Measurements from ENCODE around the gene DEPDC5. TPM values are rescaled to one million over a fixed set of nuclear protein-coding genes. Genes with fewer than 3 reads are reported as not detected.

The DEPDC5 gene
- total and polyA plus RNA-seq, 9 of the 15 experiments (the other 6 are each of a cell fraction or from before 2014, with no cell fraction given) = 2.3 to 12.3 (median 10.7) TPM

DNA sequence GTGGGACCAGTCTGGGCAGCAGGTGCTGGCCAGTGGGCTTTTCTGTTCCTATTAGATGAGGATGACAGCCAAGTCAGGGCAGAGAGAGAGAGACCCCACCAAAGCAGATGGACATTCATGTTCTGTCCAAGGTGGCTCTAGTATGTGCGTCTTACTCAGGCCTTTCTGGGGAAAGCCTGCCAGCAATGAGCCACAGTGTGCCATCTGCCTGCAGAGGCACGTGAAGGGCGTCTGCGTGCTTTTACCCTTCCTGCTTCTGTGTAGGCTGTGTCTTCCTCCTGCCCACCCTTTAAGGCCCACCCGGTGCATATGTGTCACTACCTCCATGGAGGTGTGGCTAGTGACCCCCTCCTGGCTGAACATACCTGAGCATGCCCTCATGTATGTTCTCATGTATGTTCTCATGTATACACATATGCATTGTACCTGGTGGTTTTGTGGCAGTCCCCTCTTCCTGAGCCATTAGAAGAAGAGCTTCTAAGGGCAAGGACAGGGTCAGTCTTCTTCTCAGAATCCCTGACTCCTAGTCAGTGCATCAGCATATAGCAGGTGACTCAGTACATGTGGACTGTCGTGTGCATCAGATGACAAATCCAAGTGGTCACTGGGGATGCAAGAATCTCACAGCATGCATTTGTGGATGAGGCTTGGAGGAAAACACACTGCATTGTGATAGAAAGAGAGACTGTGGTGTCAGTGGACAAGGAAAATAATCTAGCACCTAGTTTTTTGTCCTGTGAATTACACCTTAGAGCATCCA lies 100.1 kb downstream of the DEPDC5 start:
- Histone ChIP-seq H3K4me1 (replicated peaks in 1 of 2; ENCODE audit: control insufficient read depth in 2 of 2, insufficient read depth in 2 of 2, low read length in 2 of 2) (peaks cover 2 to 3% of the 10 kb centered on the region in 2 experiments; a peak in 3 of 5 replicates), H3K27me3 (ENCODE audit: control insufficient read depth in 2 of 2, insufficient read depth in 2 of 2, low read length in 2 of 2) (no peaks in the 10 kb centered on the region), H3K4me2 (ENCODE audit: insufficient read depth, low read length) (no peak overlapping the region), H3K27ac (ENCODE audit: extremely low read depth, low read depth, low read length) (no peak overlapping the region), H3K9ac (ENCODE audit: insufficient read depth in 1 of 2, low read depth in 2 of 2, low read length in 2 of 2) (no peak overlapping the region), H3K9me3 (replicated peaks; ENCODE audit: control insufficient read depth, insufficient read depth, low read depth, low read length) (no peaks in the 10 kb centered on the region), H3K4me3 (no peak overlapping the region), H3K79me2 (ENCODE audit: control insufficient read depth, insufficient read depth, low read length) (no peaks in the 10 kb centered on the region), H4K20me1 (replicated peaks; ENCODE audit: control insufficient read depth, insufficient read depth, low read length) (no peaks in the 10 kb centered on the region), H3K9me1 (ENCODE audit: control insufficient read depth, insufficient read depth, low read length) (no peaks in the 10 kb centered on the region), H3K36me3 (ENCODE audit: control insufficient read depth, insufficient read depth, low read length) (peaks cover 14% of the 10 kb centered on the region; the same call in 1 of the 3 replicates), H2AFZ (ENCODE audit: low read depth, low read length) (no peak overlapping the region)
- no peak for TF ChIP-seq HDAC6 (IDR thresholded peaks at IDR 0.05; ENCODE audit: low read depth, low read length)
- no peak for TF ChIP-seq GTF2E2 (tag; IDR thresholded peaks at IDR 0.05)
- TF ChIP-seq KAT2B (IDR thresholded peaks at IDR 0.05; ENCODE audit: low read depth, low read length) = no peak
- no peak for TF ChIP-seq EP300 (IDR thresholded peaks at IDR 0.05; ENCODE audit: low read length)
- no peak for TF ChIP-seq LCOR (CRISPR knock-in tag; IDR thresholded peaks at IDR 0.05)
- no peak for TF ChIP-seq DMBX1 (CRISPR knock-in tag; IDR thresholded peaks at IDR 0.05; ENCODE audit: borderline replicate concordance)
- no peak for TF ChIP-seq SAFB (IDR thresholded peaks at IDR 0.05; ENCODE audit: borderline replicate concordance, low read depth, low read length)
- no peak for TF ChIP-seq C11orf30 (IDR thresholded peaks at IDR 0.05; ENCODE audit: low read depth)
- TF ChIP-seq, protein P1, sequence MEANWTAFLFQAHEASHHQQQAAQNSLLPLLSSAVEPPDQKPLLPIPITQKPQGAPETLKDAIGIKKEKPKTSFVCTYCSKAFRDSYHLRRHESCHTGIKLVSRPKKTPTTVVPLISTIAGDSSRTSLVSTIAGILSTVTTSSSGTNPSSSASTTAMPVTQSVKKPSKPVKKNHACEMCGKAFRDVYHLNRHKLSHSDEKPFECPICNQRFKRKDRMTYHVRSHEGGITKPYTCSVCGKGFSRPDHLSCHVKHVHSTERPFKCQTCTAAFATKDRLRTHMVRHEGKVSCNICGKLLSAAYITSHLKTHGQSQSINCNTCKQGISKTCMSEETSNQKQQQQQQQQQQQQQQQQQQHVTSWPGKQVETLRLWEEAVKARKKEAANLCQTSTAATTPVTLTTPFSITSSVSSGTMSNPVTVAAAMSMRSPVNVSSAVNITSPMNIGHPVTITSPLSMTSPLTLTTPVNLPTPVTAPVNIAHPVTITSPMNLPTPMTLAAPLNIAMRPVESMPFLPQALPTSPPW (CRISPR knock-in tag; IDR thresholded peaks at IDR 0.05) = no peak
- TF ChIP-seq RFX7 (CRISPR knock-in tag; IDR thresholded peaks at IDR 0.05) = no peak
- TF ChIP-seq ZNF134 (CRISPR knock-in tag; conservative IDR thresholded peaks at IDR 0.05) = no peak
- in situ Hi-C loops (cut with MboI) = no loop called here
- FAIRE-seq (no peak), DNase-seq (ENCODE audit: extremely low read depth in 1 of 4, low spot score in 3 of 4) (no peak), ATAC-seq (no peak)
- ChIA-PET POLR2A (no interaction called here), CTCF (ENCODE audit: low intra/inter-chr PET ratio) (no interaction called here)
- 82% methylated on average over 6 of the region's 6 CpGs for WGBS (ENCODE audit: insufficient coverage, low coverage, missing lambda C conversion rate)
- BruUV-seq (replicated peaks) = no TSS peak
- intact Hi-C loops (cut with micrococcal nuclease) = no loop called here

Measured in K562 (cell line).